IMR-90 (cell line): ENCODE measurements around the gene AZIN2. TPM values are rescaled to one million over a fixed set of nuclear protein-coding genes. Genes with fewer than 3 reads are reported as not detected.
A peak's percentile ranks its signal among the peaks of the same experiment; 100 is the strongest.

Experiments used
- ATAC-seq: fragments of 200-7000 bp; cut with Tn5 transposase; 2 replicates; pipeline ENCODE4 v1.9.1; 2020; ENCODE audit warnings: low read depth, mild to moderate bottlenecking, moderate library complexity
- BruUV-seq: library from RNA; stranded (reverse); fragments of 400-500 nt; replicated peaks from 2 replicates; lab custom pipeline; 2021; lab: Mats Ljungman, UMichigan
- CTCF ChIA-PET: fragments of 300-600 bp; formaldehyde crosslinking; extraction: SDS; loops from one replicate; lab custom pipeline; 2021; ENCODE audit warnings: antibody characterized with exemption; lab: Yijun Ruan, JAX
- POLR2A ChIA-PET: fragments of 300-600 bp; sonication (Branson Sonifier 250); formaldehyde crosslinking; loops from one replicate; lab custom pipeline; 2022; ENCODE audit warnings: antibody characterized with exemption; ENCODE audit not compliant: unreplicated experiment; lab: Charles Lee
- DNase-seq: peaks from one replicate; pipeline ENCODE4 v3.0.0; 2013
- H2AFZ ChIP-seq: replicated peaks from 2 replicates; pipeline ENCODE3; 2013; ENCODE audit warnings: low read length, mild to moderate bottlenecking; ENCODE audit not compliant: poor library complexity
- H2AK5ac ChIP-seq: 2 replicates; pipeline ENCODE4 v1.6.1; 2013; ENCODE audit warnings: low read depth, low read length, inconsistent platforms
- H2AK9ac ChIP-seq: replicated peaks from 2 replicates; pipeline ENCODE3; 2013; ENCODE audit warnings: mild to moderate bottlenecking, low read depth, low read length, moderate library complexity; ENCODE audit not compliant: poor library complexity
- H2BK120ac ChIP-seq: 2 replicates; pipeline ENCODE4 v1.6.1; 2013; ENCODE audit warnings: low read depth, low read length, inconsistent platforms
- H2BK15ac ChIP-seq: 3 replicates; pipeline ENCODE4 v1.6.1; 2013; ENCODE audit warnings: low read depth, low read length, inconsistent platforms
- H2BK20ac ChIP-seq: 2 replicates; pipeline ENCODE4 v1.6.1; 2013; ENCODE audit warnings: low read depth, mild to moderate bottlenecking, inconsistent platforms, low read length, moderate library complexity
- H2BK5ac ChIP-seq: 2 replicates; pipeline ENCODE4 v1.6.1; 2013; ENCODE audit warnings: mild to moderate bottlenecking, low read depth, low read length, inconsistent platforms; ENCODE audit not compliant: poor library complexity, severe bottlenecking
- H3K14ac ChIP-seq: replicated peaks from 2 replicates; pipeline ENCODE4 v1.6.1; 2013; ENCODE audit warnings: low read depth, low read length, inconsistent platforms
- H3K18ac ChIP-seq: 2 replicates; pipeline ENCODE4 v1.6.1; 2013; ENCODE audit warnings: low read depth, low read length, control low read depth
- H3K23ac ChIP-seq: 2 replicates; pipeline ENCODE4 v1.6.1; 2013; ENCODE audit warnings: low read depth, low read length, inconsistent platforms
- H3K27ac ChIP-seq: 2 replicates; pipeline ENCODE4 v1.5.1; 2013; ENCODE audit warnings: mild to moderate bottlenecking, control low read depth, low read length; ENCODE audit not compliant: insufficient read depth
- H3K27me3 ChIP-seq: 2 replicates; pipeline ENCODE4 v1.6.1; 2013; ENCODE audit warnings: low read length; ENCODE audit not compliant: control insufficient read depth, insufficient read depth
- H3K36me3 ChIP-seq: 2 replicates; pipeline ENCODE4 v1.6.1; 2013; ENCODE audit warnings: low read length, mixed read lengths; ENCODE audit not compliant: control insufficient read depth, insufficient read depth
- H3K4ac ChIP-seq: 2 replicates; pipeline ENCODE4 v1.6.1; 2013; ENCODE audit warnings: low read depth, low read length, inconsistent platforms
- H3K4me1 ChIP-seq: 2 replicates; pipeline ENCODE4 v1.6.1; 2013; ENCODE audit warnings: low read length, mixed read lengths; ENCODE audit not compliant: control insufficient read depth, insufficient read depth
- H3K4me2 ChIP-seq: 2 replicates; pipeline ENCODE4 v1.6.1; 2013; ENCODE audit warnings: low read depth, mild to moderate bottlenecking, control low read depth, low read length, moderate library complexity
- H3K4me3 ChIP-seq: 2 replicates; pipeline ENCODE4 v1.5.1; 2013; ENCODE audit warnings: low read depth, mild to moderate bottlenecking, control low read depth, low read length, moderate library complexity; ENCODE audit not compliant: insufficient read depth
- H3K56ac ChIP-seq: 2 replicates; pipeline ENCODE4 v1.6.1; 2013; ENCODE audit warnings: low read length, inconsistent platforms; ENCODE audit not compliant: insufficient read depth; ENCODE audit errors: extremely low read depth
- H3K79me1 ChIP-seq, 2 experiments: 2 replicates each; pipeline ENCODE4 v1.6.1; 2013; ENCODE audit warnings: low read length in 2 of 2, inconsistent platforms in 1 of 2, low read depth in 1 of 2
- H3K9ac ChIP-seq: 2 replicates; pipeline ENCODE4 v1.6.1; 2013; ENCODE audit warnings: low read depth, low read length, control low read depth
- H3K9me1 ChIP-seq: 2 replicates; pipeline ENCODE4 v1.6.1; 2013; ENCODE audit warnings: low read length, inconsistent platforms; ENCODE audit not compliant: insufficient read depth
- H3K9me3 ChIP-seq: 2 replicates; pipeline ENCODE4 v1.6.1; 2013; ENCODE audit warnings: low read length; ENCODE audit not compliant: control insufficient read depth, insufficient read depth
- H4K20me1 ChIP-seq: 2 replicates; pipeline ENCODE4 v1.6.1; 2013; ENCODE audit warnings: low read length, inconsistent platforms; ENCODE audit not compliant: insufficient read depth
- H4K5ac ChIP-seq: 2 replicates; pipeline ENCODE4 v1.6.1; 2013; ENCODE audit warnings: mild to moderate bottlenecking, low read depth, low read length, control low read depth
- H4K8ac ChIP-seq, 2 experiments: 2 replicates each; pipeline ENCODE4 v1.6.1; 2013; ENCODE audit warnings: low read depth in 2 of 2, low read length in 2 of 2, control low read depth in 1 of 2, inconsistent platforms in 1 of 2
- H4K91ac ChIP-seq: 2 replicates; pipeline ENCODE4 v1.6.1; 2013; ENCODE audit warnings: low read depth, low read length, inconsistent platforms; ENCODE audit not compliant: insufficient read depth
- FOS ChIP-seq: fragments of 150-350 bp; IDR thresholded peaks from 2 replicates; pipeline ENCODE4 v1.6.1; 2016; ENCODE audit warnings: low read depth, low read length
- MAZ ChIP-seq: IDR thresholded peaks from 2 replicates; pipeline ENCODE4 v1.6.1; 2012; ENCODE audit warnings: low read depth, mild to moderate bottlenecking, low read length, improper control_type of control experiment, moderate library complexity, borderline replicate concordance
- RAD21 ChIP-seq: IDR thresholded peaks from 2 replicates; pipeline ENCODE4 v1.6.1; 2012; ENCODE audit warnings: low read length, improper control_type of control experiment
- WGBS, 2 experiments: methylation state at CpG; one replicate each; pipeline versions ENCODE4 v1.1.5 to v1.1.7; 2013; ENCODE audit warnings: missing lambda C conversion rate in 2 of 2; ENCODE audit not compliant: insufficient read length in 1 of 2; ENCODE audit errors: extremely low coverage in 2 of 2; 5-methylcytosine and 5-hydroxymethylcytosine counted together
- dilution Hi-C: fragments of 300-500 bp; cut with HindIII; formaldehyde crosslinking; loops from one replicate; pipeline ENCODE4 v1.14.3; 2018; ENCODE audit warnings: low sequenced_read_pairs; ENCODE audit not compliant: unreplicated experiment
- in situ Hi-C: fragments of 300-500 bp; cut with MboI; formaldehyde crosslinking; loops from 3 replicates; pipeline ENCODE4 v1.14.3; 2019; ENCODE audit warnings: low sequenced_read_pairs, inconsistent platforms, mixed read lengths
- intact Hi-C: fragments of 100-400 bp; cut with micrococcal nuclease; formaldehyde crosslinking; loops from 2 replicates; pipeline ENCODE4 v1.10.0; 2022
- polyA plus RNA-seq, 3 experiments: library from polyadenylated mRNA; depleted of rRNA; stranded (reverse); fragments of >200 nt; gene quantifications; 2 replicates each; pipeline ENCODE4 v1.2.3, GENCODE V29; 2012; ENCODE audit warnings: low replicate concordance in 1 of 3
- total RNA-seq: library from RNA; depleted of rRNA; stranded (reverse); fragments of >200 nt; gene quantifications from 2 replicates; pipeline ENCODE4 v1.2.3, GENCODE V29; 2012

AZIN2 gene
- total and polyA plus RNA-seq, 2 of the 4 experiments (the other 2 are of a cell fraction): 4.7 to 8.9 TPM

GRCh38 chr1:33155877-33156538, 75.1 kb downstream of the AZIN2 start:
- CTCF ChIA-PET: no interaction called here
- Histone ChIP-seq H3K23ac (no peak overlapping the region), H3K27me3 (no peaks in the 10 kb centered on the region), H3K18ac (no peak overlapping the region), H4K5ac (no peak overlapping the region), H3K4ac (no peak overlapping the region), H2BK5ac (no peak overlapping the region), H3K79me1 (peaks cover 0 to 6% of the 10 kb centered on the region in 2 experiments; a peak in 2 of 4 replicates), H3K14ac (no peak overlapping the region), H3K9me3 (no peaks in the 10 kb centered on the region), H3K36me3 (peaks cover 24% of the 10 kb centered on the region), H3K9ac (no peak overlapping the region), H3K56ac (no peak overlapping the region), H3K27ac (no peak overlapping the region), H4K20me1 (no peaks in the 10 kb centered on the region), H3K4me3 (no peak overlapping the region), H4K8ac (no peak overlapping the region), H2BK120ac (no peak overlapping the region), H2BK15ac (no peak overlapping the region), H3K9me1 (peaks cover 13% of the 10 kb centered on the region; the same call in 1 of the 2 replicates), H3K4me1 (peaks cover 7% of the 10 kb centered on the region; the same call in 1 of the 2 replicates), H2AK9ac (no peak overlapping the region), H2BK20ac (no peak overlapping the region), H2AK5ac (0 out of 2 replicates have a peak overlapping the region, but pooled peaks have one; percentile 18), H3K4me2 (no peak overlapping the region), H2AFZ (no peak overlapping the region), H4K91ac (no peak overlapping the region)
- ATAC-seq (no peak), DNase-seq (no peak)
- intact Hi-C loops: no loop called here
- in situ Hi-C loops: no loop called here
- TF ChIP-seq RAD21: no peak
- no peak for TF ChIP-seq FOS
- TF ChIP-seq MAZ: no peak
- POLR2A ChIA-PET: no interaction called here
- dilution Hi-C loops: no loop called here
- 70% methylated on average over 2 of the region's 4 CpGs; no CpG with 5 or more reads in 1 of the 2 experiments for WGBS, 2 experiments
- BruUV-seq: no TSS peak
